TTC549 (cell line): ENCODE measurements around the gene CFAP77.
"Not testable (repeated sequence)": the region's sequence is repeated elsewhere in the genome, so short reads cannot be mapped to it uniquely, and the experiment has no call there.

ENCODE experiments used
- FAIRE-seq: peaks from 2 replicates; lab custom pipeline; 2012; peaks lifted over from hg19 to GRCh38; lab: Jason Lieb, UNC

Gene CFAP77

GRCh38 chr9:132409828-132410528 is at the start of gene CFAP77:
CFAP77 (plus strand) TSS chr9:132410211; CDS start chr9:132410272, 61 bp downstream.
- no peak for FAIRE-seq

- no peak for FAIRE-seq
These were observed 45.9 kb upstream of the CFAP77 start for GRCh38 chr9:132364068-132364467.

- no peak for FAIRE-seq
These were observed 44.0 kb upstream of the CFAP77 start for GRCh38 chr9:132365986-132366385.

GRCh38 chr9:132366481-132366880 is 43.5 kb upstream of the CFAP77 start:
- no peak for FAIRE-seq

GRCh38 chr9:132367613-132368313 is 42.2 kb upstream of the CFAP77 start:
- FAIRE-seq, result no peak

GRCh38 chr9:132369421-132369820 is 40.6 kb upstream of the CFAP77 start:
- no peak for FAIRE-seq

- FAIRE-seq, result no peak
These were observed 39.4 kb upstream of the CFAP77 start for GRCh38 chr9:132370592-132370991.

GRCh38 chr9:132372177-132373095 is 37.6 kb upstream of the CFAP77 start:
- FAIRE-seq, result no peak

GRCh38 chr9:132377769-132378168 is 32.2 kb upstream of the CFAP77 start:
- not testable (repeated sequence) for FAIRE-seq

GRCh38 chr9:132378416-132378815 is 31.6 kb upstream of the CFAP77 start:
- not testable (repeated sequence) for FAIRE-seq

- FAIRE-seq, result no peak
These were observed 28.0 kb upstream of the CFAP77 start for GRCh38 chr9:132381966-132382541.

- FAIRE-seq, result no peak
These were observed 26.5 kb upstream of the CFAP77 start for GRCh38 chr9:132383462-132383883.

- no peak for FAIRE-seq
These were observed 25.6 kb upstream of the CFAP77 start for GRCh38 chr9:132384376-132384775.

GRCh38 chr9:132387133-132387532 is 22.9 kb upstream of the CFAP77 start:
- FAIRE-seq, result no peak

- FAIRE-seq, result no peak
These were observed 19.0 kb upstream of the CFAP77 start for GRCh38 chr9:132390966-132391365.

GRCh38 chr9:132391449-132391848 is 18.6 kb upstream of the CFAP77 start:
- FAIRE-seq, result no peak

- no peak for FAIRE-seq
These were observed 14.5 kb upstream of the CFAP77 start for GRCh38 chr9:132395560-132395959.

- no peak for FAIRE-seq
These were observed 8.2 kb upstream of the CFAP77 start for GRCh38 chr9:132401824-132402223.

GRCh38 chr9:132404228-132404881 is 5.7 kb upstream of the CFAP77 start:
- no peak for FAIRE-seq

GRCh38 chr9:132406554-132407122 is 3.4 kb upstream of the CFAP77 start, which contains the start of gene TTF1:
TTF1 (minus strand) TSS chr9:132406840; CDS start chr9:132402821, 4,019 bp downstream.
- FAIRE-seq, result no peak

GRCh38 chr9:132407196-132407595 is 2.8 kb upstream of the CFAP77 start:
- FAIRE-seq, result no peak
